HS-5 (cell line): ENCODE measurements around the gene MCRIP1.

Experiments
- DNase-seq: peaks from one replicate; pipeline ENCODE4 v3.0.0-alpha.2; 2012; ENCODE audit warnings: low read depth

Gene MCRIP1

GRCh38 chr17:81819708-81820107 lies 13.4 kb downstream of the MCRIP1 start:
- no peak for DNase-seq

GRCh38 chr17:81817758-81818147 lies 15.3 kb downstream of the MCRIP1 start:
- no peak for DNase-seq

GRCh38 chr17:81815646-81815986 lies 17.5 kb downstream of the MCRIP1 start:
- DNase-seq, result no peak

- DNase-seq, result no peak
Measured at GRCh38 chr17:81814748-81815645, 18.1 kb downstream of the MCRIP1 start.

- DNase-seq, result no peak
Measured at GRCh38 chr17:81813861-81814683, 19.0 kb downstream of the MCRIP1 start.

GRCh38 chr17:81813371-81813684 lies 19.8 kb downstream of the MCRIP1 start:
- no peak for DNase-seq

- no peak for DNase-seq
Measured at GRCh38 chr17:81812571-81813370, 20.3 kb downstream of the MCRIP1 start.

GRCh38 chr17:81811705-81812570 lies 21.2 kb downstream of the MCRIP1 start:
- DNase-seq, result no peak

- no peak for DNase-seq
Measured at GRCh38 chr17:81810892-81811704, 22.0 kb downstream of the MCRIP1 start.

GRCh38 chr17:81810476-81810875 lies 22.6 kb downstream of the MCRIP1 start:
- DNase-seq, result no peak

- no peak for DNase-seq
Measured at GRCh38 chr17:81809556-81809998, 23.5 kb downstream of the MCRIP1 start.

- no peak for DNase-seq
Measured at GRCh38 chr17:81808778-81809555, 24.1 kb downstream of the MCRIP1 start.

GRCh38 chr17:81807839-81808238 lies 25.3 kb downstream of the MCRIP1 start:
- DNase-seq, result no peak

- DNase-seq, result no peak
Measured at GRCh38 chr17:81807210-81807719, 25.8 kb downstream of the MCRIP1 start.

- no peak for DNase-seq
Measured at GRCh38 chr17:81806461-81807209, 26.5 kb downstream of the MCRIP1 start.

GRCh38 chr17:81805707-81806460 lies 27.2 kb downstream of the MCRIP1 start:
- DNase-seq, result no peak

- no peak for DNase-seq
Measured at GRCh38 chr17:81804559-81805399, 28.3 kb downstream of the MCRIP1 start.
